DMS79 (cell line): ENCODE results near the gene USF3.

Source experiments
- DNase-seq: peaks from one replicate; lab custom pipeline; 2025; lab: John Stamatoyannopoulos, UW

The USF3 gene

DNA sequence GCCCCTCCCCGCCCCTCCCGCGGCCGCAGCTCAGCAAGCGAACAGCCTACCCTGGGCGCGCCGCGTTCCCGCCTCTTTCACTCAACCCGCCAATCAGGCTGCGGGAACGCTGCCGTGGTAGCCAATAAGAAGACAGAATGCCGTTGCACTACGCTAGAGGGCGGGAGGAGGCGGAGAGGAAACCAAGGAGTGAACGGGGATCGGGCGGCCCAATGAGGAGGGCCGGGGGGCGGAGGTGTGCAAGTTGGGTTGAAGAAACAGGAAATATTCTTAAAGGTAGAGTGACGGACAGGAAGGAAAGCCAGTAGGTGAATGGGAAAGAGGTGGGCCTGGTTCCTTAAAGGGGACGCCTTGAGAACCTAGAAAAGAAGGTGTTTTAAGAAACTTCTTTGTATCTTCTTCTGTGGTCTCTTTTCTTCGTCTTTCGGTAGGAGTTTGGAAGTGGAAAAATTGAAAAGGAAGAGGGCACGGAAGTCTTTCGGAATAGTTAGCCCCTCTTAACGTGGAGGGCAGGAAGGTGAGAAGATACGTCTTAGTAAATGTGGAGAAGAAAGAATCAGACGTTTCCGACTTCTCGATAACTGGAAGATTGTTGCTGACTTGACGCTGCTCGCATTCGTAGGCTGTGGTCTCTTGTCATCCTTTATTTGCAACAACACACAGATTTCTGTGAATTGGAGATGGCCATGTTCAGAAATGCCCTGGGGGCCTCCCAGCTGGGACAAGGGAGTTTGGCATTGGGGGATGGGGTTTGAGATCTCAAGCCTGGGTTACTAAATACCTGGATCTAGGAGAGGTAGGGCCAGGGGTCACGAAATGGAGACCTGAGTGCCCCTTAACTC is 437 bp upstream of the USF3 start:
- peak; percentile 98 for DNase-seq

DNA sequence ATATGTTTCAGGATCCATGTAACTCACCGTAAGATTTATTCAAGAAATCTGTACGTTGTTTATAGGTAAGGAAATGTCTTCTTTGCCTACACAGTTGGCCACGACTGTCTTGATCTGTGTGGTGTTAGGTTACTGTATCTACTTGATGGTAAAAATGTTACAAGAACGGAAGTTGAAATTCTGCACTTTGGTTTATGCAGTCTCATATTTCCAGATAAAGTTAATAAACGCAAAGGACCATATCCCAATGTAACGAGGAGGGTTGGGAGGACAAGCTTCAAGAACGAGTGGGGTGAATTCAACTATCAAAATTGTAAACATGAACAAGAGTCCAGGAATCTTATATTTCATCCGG is 1.0 kb downstream of the USF3 start:
- peak; percentile 24 for DNase-seq

DNA sequence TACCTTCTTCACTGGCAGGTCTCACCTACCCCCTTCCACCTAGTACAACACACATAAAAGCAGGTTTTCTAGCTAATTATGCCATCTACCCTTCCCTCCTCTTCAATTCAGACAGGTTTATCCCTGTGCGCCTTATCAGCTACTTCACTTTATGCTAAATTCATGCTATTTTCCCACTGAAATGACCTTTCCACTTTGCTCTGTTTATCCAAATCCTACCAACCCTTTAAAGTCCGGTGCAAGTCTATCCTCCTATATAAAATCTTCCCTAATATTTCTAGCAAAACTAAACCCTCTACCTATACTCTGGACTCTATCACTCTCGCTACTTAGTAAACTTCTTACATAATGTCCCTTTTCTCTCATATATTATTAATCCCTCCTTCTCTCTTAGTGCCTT is 6.0 kb downstream of the USF3 start:
- no peak for DNase-seq

DNA sequence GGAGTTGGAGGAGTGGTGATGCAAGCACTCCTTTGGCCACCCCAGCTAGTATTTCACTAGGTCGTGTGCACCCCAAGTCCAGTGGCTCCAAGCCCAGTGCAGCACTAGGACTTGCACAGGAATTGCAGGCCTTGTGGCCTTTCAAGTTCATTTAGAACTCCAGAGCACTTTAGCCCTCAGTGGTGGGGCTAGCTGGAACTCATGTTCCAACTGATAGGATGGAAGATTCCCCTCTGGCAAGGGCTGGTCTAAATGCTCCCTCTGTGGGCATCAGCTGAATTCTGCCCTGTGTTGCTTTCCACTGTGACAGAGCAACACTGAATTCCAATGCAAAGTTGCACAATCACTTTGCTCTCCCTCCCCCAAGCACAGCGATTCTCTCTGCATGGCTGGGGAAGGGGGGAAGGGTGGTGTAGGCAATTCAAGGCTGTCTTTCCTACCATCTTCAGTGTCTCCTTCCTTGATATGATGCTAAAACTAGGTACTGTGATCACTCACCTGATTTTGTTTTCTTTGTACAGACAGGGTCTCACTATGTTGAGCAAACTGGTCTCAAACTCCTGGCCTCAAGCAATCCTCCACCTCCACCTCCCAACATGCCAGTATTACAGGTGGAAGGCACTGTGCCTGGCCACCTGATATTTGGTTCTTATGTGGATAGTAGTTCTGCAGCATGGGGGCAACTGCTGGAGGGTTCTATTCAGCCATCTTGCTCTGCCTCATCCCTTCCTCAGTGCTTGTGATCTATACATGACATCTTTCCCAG is 10.3 kb downstream of the USF3 start:
- no peak for DNase-seq

DNA sequence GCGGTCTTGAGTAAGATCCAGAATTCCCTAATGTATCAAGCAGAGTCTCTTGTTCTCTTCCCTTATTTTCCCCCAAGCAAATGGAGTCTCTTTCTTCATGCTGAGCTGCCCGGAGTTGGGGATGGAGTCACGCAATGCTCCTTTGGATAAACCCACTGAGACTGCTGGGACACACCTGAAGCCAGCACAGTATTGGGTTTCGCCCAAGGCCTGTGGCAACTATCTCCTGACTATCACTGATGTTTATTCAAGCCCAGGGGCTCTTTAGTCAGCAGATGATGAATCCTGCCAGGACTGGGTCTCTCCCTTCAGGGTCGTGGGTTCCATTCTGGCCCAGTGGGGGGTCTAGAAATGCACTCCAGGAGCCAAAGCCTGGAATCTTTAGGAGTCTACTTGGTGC is 11.3 kb downstream of the USF3 start:
- no peak for DNase-seq

DNA sequence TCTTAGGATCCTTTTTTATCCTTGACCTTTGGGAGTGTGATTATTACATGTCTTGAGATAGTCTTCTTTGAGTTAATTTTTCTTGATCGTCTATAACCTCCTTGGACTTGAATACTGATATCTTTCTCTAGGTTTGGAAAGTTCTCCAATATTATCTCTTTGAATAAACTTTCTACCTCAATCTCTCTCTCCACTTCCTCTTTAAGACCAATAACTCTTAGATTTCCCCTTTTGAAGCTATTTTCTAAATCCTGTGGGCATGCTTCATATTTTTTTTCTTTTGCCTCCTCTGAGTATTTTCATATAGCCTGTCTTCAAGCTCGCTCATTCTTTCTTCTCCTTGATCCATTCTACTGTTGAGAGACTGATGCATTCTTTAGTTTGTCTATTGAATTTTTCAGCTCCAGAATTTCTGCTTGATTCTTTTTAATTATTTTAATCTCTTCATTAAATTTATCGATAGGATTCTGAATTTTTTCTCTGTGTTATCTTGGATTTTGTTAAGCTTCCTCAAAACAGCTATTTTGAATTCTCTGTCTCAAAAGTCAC is 12.1 kb downstream of the USF3 start:
- no peak for DNase-seq

DNA sequence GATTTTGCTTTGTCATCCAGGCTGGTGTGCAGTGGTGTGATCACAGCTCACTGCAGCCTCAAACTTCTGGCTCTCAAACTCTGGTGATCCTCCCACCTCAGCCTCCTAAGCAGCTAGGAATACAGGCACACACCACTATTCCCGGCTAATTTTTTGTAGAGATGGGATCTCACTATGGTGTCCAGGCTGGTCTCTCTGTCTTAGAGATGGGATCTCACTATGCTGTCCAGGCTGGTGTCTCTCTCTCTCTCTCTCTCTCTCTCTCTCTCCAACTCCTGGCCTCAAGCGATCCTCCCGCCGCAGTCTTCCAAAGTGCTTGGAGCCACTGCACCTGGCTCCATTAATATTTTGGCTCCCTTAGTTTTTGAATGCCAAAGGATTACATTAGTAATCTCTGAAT is 17.7 kb downstream of the USF3 start:
- no peak for DNase-seq

DNA sequence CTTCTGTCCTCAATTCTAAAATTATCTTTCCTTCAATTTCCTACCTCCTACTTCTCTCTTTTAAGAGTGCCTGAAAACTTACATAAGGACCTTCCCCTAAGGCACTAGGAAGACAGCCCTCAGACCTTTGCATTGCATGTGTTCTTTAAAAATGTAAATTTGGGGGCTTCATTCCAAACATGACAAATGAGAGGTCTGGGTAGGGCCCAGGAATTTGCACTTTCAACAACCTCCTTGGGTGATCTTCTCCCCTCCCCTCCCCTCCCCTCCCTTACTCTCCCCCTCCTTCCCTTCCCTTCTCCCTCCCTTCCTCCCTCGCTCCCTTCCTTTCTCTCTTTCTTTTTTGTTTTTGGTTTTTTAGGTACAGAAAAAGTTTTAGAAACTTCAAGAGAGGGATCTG is 18.7 kb downstream of the USF3 start:
- no peak for DNase-seq

DNA sequence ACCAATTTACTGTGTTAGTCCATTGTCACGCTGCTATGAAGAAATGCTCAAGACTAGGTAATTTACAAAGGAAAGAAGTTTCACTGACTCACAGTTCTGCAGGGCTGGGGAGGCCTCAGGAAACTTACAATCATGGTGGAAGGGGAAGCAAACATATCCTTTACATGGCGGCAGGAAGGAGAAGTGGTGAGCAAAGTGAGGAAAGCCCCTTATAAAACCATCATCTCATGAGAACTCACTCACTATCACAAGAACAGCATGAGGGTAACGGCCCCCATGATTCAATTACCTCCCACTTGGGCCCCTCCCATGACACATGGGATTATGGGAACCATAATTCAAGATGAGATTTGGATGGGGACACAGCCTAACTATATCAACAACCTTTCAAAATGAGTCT is 20.2 kb downstream of the USF3 start:
- DNase-seq: no peak

DNA sequence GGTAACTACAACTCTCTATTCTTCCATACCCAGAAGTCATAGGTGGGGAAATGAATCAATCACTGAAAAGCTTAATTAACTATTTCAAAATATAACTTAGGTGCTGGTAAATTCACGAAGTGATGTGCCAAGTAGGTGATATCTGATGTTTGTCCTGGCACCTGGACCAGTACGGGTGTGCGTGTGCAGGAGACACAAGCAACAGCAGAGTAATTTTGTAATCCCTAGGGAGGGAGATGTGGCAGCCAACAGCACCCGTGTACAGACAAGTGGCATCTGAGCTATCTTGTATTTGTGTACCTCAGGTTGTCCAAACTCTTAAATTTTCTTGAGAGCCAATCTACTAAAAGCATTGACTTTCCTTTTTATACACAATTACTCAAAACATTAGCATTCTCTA is 22.8 kb downstream of the USF3 start:
- no peak for DNase-seq

DNA sequence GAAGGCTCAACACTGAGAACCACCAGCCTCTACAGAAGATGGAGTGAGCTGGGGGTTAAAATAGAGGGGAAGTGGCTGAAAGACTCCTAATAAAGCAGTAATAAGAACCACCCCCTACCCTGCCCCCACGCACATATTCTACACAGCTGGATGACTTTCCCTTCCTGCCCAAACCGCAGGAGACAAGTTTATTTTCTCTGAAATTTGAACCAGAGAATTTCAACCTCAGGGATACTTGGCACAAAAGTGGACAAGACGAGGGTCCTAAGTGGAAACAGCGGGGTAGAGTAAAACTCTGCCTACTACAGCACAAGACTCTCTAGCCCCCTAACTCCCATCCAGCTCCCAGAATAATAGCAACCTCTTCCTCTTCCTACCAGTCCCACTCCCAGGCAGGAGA is 28.4 kb downstream of the USF3 start:
- DNase-seq: no peak

DNA sequence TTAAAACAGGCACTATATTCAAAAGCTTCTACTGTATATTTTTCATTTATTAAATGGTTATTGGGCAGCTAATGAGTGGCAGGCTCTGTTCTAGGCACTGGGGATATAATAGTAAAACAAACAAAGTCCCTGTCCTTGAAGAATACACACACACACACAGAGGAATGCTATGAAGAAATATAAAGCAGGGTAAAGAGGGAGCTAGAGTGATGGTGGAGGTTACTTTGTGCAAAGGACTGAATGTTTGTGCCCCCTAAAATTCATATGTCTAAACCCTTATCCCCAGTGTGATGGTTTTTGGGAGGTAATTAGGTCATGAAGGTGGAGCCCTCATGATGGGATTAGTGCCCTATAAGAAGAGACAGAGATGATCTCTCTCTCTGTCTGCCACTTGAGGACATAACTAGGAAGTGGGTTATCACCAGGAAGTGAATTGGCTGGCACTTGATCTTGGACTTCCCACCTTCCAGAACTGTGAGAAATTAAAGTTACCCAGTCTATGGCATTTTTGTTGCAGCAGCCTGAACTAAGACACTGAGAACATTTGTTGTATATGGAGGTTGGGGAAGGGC is 31.8 kb downstream of the USF3 start:
- DNase-seq: no peak

DNA sequence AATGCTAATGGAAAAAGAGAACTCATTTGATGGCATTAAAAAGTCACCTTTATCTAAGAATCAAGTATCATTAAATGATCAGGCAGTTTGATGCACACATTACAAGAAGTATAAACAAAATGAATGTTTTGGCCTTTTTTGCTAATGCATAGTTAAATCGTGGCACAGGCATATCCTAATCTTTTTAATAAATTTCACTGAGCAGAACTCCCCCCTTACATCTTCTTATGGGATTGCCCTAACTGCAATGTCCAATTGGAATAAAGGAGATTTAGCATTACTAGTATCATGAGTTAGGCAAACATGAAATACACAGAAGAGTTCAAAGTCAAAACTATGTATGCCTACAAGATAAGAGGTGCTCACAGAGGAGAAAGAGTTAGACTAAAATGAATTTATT is 32.7 kb downstream of the USF3 start:
- DNase-seq: no peak

DNA sequence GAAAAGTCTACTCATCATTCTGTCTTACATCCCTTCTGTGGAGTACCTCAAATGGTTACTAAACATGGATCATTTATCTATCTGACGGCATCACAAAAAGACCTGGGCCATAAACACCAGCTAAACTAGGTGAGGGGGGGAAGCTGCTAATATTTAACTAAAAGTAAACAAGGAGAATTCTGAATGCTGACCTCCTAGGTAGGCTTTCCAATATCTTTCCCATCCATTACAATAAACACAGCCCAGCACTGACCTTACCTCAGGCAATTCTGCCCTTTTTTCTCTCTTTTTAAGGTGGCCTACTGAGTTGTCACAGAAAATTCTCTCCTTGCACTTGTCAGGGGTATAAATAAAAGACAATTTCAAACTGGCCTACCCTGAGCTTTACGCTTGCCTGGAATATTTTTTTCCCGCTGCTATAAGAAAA is 33.1 kb downstream of the USF3 start:
- DNase-seq: no peak

DNA sequence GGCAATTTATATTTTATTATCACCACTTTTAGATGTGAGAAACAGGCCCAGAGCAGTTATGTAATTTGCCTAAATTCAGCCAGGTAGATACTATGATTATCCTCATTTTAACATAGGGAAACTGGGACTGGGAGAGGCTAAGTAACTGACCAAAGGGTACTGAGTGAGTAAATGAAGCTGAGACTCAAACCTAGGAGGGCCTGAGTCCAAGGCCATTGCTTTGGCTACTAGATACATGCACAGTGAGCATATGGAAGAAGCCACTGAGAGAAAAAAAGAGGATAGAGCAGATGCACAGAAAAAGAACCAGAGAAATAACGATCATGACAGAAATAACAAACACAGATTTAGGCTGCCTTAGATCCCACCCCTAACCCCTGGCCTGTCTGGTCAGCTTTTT is 33.6 kb downstream of the USF3 start:
- DNase-seq: no peak

DNA sequence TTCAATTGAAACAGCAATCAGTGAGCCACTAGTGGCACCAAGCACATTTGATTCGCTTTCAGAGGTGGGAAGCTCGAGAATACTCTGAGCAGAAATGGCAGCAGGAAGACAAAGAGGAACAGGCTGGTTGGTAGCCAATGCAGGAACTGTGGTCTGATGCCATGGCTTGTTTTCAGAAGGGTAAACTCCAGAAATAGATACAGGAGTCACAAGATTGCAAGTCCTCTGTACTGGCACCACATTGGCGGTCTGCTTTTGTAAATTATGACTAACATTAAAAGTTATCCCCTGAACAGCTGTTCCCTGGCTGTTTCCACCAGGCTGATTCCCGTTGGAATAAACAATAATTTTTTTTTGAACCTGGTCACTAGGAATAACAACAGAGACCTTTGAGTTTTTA is 35.5 kb downstream of the USF3 start:
- no peak for DNase-seq

DNA sequence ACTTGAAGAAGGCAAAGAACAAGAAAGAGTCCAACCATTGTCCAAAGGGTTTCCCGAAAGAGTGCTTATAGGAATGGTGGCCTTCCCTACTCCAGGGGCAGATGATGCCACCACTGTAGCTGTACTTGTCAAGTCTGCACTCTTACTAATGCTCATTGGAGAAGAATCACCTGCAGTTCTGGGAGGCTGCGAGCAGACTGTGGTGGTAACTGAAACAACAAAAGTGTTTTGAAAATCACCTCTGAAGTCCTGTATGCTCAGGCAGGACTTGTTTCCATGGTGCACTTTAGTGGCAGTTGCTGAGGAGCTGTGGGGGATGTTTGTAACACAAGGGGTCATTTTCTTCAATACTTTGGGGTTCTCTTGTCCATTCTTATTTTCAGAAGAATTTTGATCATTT is 36.0 kb downstream of the USF3 start:
- DNase-seq: no peak

DNA sequence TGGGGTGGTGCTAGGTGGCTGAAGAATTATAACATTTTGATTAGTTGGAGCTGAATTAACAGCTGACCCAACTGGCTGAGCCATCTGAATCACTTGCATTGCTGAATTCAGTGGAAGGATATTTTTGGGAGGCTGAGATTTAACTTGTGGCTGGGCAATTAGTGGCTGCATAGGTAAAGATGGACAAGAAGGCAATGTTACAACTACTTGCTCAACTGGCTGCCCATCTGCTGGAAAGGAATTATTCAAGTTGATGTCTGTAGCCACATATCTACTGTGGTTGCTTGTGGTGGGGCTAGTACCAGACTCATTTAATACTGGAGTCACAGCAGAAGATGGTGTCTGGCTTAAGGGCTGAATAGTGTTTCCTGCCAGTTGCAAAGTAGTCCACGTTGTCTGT is 36.4 kb downstream of the USF3 start:
- DNase-seq: no peak

DNA sequence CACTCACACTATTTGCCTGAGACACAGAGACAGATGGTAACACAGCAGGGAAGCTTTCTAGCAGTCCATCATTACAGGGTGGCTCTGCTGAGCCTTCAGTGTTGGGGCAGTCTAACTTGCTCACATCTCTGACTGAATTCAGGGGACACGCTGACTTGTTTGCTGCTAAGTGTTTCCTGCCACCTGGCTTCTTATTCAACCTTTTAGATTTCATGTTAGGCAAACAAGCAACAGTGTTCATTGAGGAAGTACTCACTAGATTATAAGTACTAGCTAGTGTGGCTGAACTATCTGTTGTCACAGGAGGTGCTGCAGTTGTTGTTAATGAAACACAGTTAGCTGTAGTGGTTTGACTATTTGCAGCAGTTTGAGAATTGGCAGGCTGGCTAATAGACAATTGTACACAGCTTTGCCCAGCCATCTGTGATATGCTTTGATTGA is 37.3 kb downstream of the USF3 start:
- DNase-seq: no peak

DNA sequence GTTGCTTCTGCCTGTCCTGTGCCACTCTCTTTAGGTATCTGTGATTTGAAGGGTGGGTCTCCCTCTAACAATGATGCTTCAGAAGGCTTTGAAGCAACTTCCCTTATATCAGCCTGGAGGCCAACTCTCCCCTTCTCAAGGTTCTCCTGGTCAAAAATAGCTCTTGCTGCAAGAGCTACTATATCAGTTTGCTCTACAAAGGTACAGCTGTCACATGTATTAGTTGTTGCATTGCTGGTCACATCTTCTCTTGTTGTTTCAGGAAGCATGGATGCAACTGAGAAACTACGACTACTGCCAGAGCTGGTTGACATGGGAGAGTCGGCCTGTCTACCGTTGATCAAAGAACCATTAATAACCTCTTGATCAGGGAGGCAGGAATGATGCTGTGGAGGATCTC is 38.3 kb downstream of the USF3 start:
- no peak for DNase-seq

DNA sequence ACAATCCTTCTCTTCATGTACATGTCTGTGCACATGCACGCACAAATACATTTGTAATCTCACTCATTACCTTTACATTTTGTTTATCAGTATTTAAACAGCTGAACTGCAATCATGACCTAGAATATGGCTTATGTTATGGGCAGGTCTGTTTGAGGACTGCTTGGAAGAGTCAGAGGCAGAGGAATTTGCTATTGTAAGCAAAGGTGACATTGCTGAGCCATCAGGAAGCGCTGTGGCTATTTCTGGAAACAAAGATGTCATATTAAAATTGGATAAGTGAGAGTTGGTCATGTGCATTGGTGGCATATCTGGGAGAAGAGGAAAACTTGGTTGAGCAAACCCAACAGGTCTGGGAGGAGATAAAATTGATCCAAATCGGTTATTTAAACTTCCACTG is 41.6 kb downstream of the USF3 start:
- DNase-seq: no peak

DNA sequence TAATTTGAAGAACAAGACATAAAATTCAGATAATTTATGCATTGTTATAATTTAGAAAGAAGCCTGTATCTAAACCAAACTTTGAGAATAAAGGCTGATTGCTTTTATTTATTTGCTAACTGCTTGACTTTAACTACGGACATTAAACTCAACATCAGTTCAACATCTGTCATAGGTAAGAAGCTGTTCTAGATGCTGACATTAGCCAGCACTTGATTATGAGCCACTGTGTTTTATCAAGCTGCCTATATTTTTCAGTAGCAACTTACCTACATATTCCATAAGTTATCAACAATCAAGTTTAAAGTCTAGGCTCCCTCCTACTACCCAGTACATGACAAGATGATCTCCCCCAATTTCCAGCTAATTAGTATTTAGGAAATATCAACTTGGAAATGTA is 42.1 kb downstream of the USF3 start:
- no peak for DNase-seq
